Limb (tissue), 2 donors: ENCODE measurements around the gene UTP14C.
"Not testable (repeated sequence)": the region's sequence is repeated elsewhere in the genome, so short reads cannot be mapped to it uniquely, and the experiment has no call there.

Source experiments
- DNase-seq, 2 donors: peaks; one replicate each; pipeline ENCODE4 v3.0.0-alpha.2; 2016; ENCODE audit errors: extremely low spot score in 2 of 2

UTP14C gene

GRCh38 chr13:52024481-52024880 is at the start of gene UTP14C:
Gene UTP14C (plus strand): TSS chr13:52024691. CDS start chr13:52028805, 4,114 bp downstream.
- no peak for DNase-seq

- no peak for DNase-seq
Measured at GRCh38 chr13:51976423-51976822, 48.1 kb upstream of the UTP14C start.

GRCh38 chr13:51976890-51977289 is 47.6 kb upstream of the UTP14C start:
- DNase-seq: no peak

- DNase-seq: no peak
Measured at GRCh38 chr13:51977625-51978024, 46.9 kb upstream of the UTP14C start.

- no peak for DNase-seq
Measured at GRCh38 chr13:51978796-51979556, 45.5 kb upstream of the UTP14C start.

GRCh38 chr13:51980908-51981307 is 43.6 kb upstream of the UTP14C start:
- DNase-seq: no peak

GRCh38 chr13:51981355-51981754 is 43.1 kb upstream of the UTP14C start:
- no peak for DNase-seq

- not testable (repeated sequence) for DNase-seq
Measured at GRCh38 chr13:51983292-51983691, 41.2 kb upstream of the UTP14C start.

GRCh38 chr13:51984904-51985303 is 39.6 kb upstream of the UTP14C start:
- not testable (repeated sequence) for DNase-seq

- DNase-seq: no peak
Measured at GRCh38 chr13:51988988-51989618, 35.4 kb upstream of the UTP14C start.

GRCh38 chr13:51993713-51994112 is 30.8 kb upstream of the UTP14C start:
- DNase-seq: no peak

GRCh38 chr13:51995677-51996551 is 28.6 kb upstream of the UTP14C start:
- no peak for DNase-seq

GRCh38 chr13:51996641-51997040 is 27.9 kb upstream of the UTP14C start:
- no peak for DNase-seq

- no peak for DNase-seq
Measured at GRCh38 chr13:51997186-51997585, 27.3 kb upstream of the UTP14C start.

- no peak for DNase-seq
Measured at GRCh38 chr13:51997641-51998330, 26.7 kb upstream of the UTP14C start.

GRCh38 chr13:51998723-51999509 is 25.6 kb upstream of the UTP14C start:
- no peak for DNase-seq

- DNase-seq: no peak
Measured at GRCh38 chr13:51999510-51999911, 25.0 kb upstream of the UTP14C start.

- no peak for DNase-seq
Measured at GRCh38 chr13:51999921-52000320, 24.6 kb upstream of the UTP14C start.

GRCh38 chr13:52001120-52001731 is 23.3 kb upstream of the UTP14C start:
- DNase-seq: no peak

- DNase-seq: no peak
Measured at GRCh38 chr13:52002361-52002760, 22.1 kb upstream of the UTP14C start.
